ENCODE data around the gene HDAC9. TPM values are rescaled to one million over a fixed set of nuclear protein-coding genes. Genes with fewer than 3 reads are reported as not detected.

Gene HDAC9
- total and polyA plus RNA-seq, 7 donors = 0.38 to 34.2 (median 16.8) TPM

GRCh38 chr7:18905316-18905943, 409.9 kb downstream of the HDAC9 start:
- H3K27ac ChIP-seq = no peak overlapping the region
- H3K4me1 ChIP-seq = no peaks in the 10 kb centered on the region
- H3K27me3 ChIP-seq (ENCODE audit: insufficient read depth in 3 of 3, low read length in 2 of 3) = no peaks in the 10 kb centered on the region
- H3K36me3 ChIP-seq (ENCODE audit: insufficient read depth in 1 of 2, low read depth in 1 of 2) = no peaks in the 10 kb centered on the region
- ATAC-seq (no peak), DNase-seq (no peak)
- 86 to 96% (median 91%) methylated on average over 2 of the region's 2 CpGs for WGBS, 3 donors
- intact Hi-C loops (cut with DNase I) = no loop called here
- no peaks in the 10 kb centered on the region for H3K9me3 ChIP-seq
- no peak overlapping the region for H3K4me3 ChIP-seq
- TF ChIP-seq, protein P1, sequence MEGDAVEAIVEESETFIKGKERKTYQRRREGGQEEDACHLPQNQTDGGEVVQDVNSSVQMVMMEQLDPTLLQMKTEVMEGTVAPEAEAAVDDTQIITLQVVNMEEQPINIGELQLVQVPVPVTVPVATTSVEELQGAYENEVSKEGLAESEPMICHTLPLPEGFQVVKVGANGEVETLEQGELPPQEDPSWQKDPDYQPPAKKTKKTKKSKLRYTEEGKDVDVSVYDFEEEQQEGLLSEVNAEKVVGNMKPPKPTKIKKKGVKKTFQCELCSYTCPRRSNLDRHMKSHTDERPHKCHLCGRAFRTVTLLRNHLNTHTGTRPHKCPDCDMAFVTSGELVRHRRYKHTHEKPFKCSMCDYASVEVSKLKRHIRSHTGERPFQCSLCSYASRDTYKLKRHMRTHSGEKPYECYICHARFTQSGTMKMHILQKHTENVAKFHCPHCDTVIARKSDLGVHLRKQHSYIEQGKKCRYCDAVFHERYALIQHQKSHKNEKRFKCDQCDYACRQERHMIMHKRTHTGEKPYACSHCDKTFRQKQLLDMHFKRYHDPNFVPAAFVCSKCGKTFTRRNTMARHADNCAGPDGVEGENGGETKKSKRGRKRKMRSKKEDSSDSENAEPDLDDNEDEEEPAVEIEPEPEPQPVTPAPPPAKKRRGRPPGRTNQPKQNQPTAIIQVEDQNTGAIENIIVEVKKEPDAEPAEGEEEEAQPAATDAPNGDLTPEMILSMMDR (IDR thresholded peaks at IDR 0.05) = no peak

DNA sequence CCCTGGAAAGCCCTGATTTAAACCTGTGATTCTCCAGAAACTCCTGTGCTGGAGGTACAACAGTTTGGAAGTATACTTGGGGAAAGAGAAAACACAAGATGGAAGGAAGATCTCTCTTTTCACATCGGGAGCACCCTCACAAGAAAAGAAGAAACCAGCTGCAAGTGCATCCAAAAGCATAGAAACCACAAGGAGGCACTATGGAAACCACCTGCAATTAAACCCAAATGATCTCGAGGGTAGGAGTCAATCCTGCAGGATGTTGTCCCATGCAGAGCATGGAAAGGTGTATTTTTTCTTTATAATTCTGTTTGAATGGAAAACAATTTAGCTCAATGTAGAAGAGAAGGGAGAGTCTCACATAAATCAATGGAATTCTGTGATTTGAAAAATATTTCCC, 411.4 kb downstream of the HDAC9 start:
- H3K36me3 ChIP-seq (ENCODE audit: insufficient read depth in 1 of 2, low read depth in 1 of 2) = no peaks in the 10 kb centered on the region
- ATAC-seq (no peak), DNase-seq (no peak)
- no peaks in the 10 kb centered on the region for H3K9me3 ChIP-seq
- intact Hi-C loops (cut with DNase I) = no loop called here
- H3K4me3 ChIP-seq = no peak overlapping the region
- H3K27ac ChIP-seq = no peak overlapping the region
- 40 to 50% (median 49%) methylated on average over 2 of the region's 2 CpGs for WGBS, 3 donors
- H3K27me3 ChIP-seq (ENCODE audit: insufficient read depth in 3 of 3, low read length in 2 of 3) = no peaks in the 10 kb centered on the region
- no peaks in the 10 kb centered on the region for H3K4me1 ChIP-seq
- TF ChIP-seq, protein P1 (IDR thresholded peaks at IDR 0.05) = no peak

DNA sequence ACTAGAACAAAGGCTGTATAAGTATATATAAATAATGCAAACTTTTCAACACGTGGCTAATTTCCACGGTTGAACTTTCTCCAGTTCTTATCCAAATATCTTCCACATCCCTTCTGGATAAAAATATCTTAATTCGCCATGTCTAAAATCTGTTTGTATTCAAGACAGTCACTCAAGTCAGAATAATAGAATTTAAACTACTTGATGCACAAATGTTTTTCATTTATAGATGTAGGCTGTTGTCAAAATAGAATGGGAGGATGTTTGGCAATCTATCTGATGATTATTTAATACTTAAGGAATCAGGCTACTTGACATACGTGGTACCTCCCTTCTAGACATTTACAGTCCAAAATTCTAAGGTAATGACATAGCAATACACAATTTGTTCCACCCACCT, 417.6 kb downstream of the HDAC9 start:
- no peaks in the 10 kb centered on the region for H3K36me3 ChIP-seq (ENCODE audit: insufficient read depth in 1 of 2, low read depth in 1 of 2)
- intact Hi-C loops (cut with DNase I) = no loop called here
- ATAC-seq (no peak), DNase-seq (no peak)
- H3K4me3 ChIP-seq = no peak overlapping the region
- no peaks in the 10 kb centered on the region for H3K27me3 ChIP-seq (ENCODE audit: insufficient read depth in 3 of 3, low read length in 2 of 3)
- no peak overlapping the region for H3K27ac ChIP-seq
- TF ChIP-seq, protein P1 (IDR thresholded peaks at IDR 0.05) = no peak
- H3K9me3 ChIP-seq = no peaks in the 10 kb centered on the region
- no peaks in the 10 kb centered on the region for H3K4me1 ChIP-seq
- 54 to 58% (median 56%) methylated on average over 4 of the region's 4 CpGs for WGBS, 3 donors

- TF ChIP-seq, protein P1 (IDR thresholded peaks at IDR 0.05) = no peak
- DNase-seq = no peak
- Histone ChIP-seq H3K4me1 (no peaks in the 10 kb centered on the region), H3K4me3 (no peak overlapping the region), H3K27ac (no peak overlapping the region), H3K36me3 (ENCODE audit: insufficient read depth in 1 of 2, low read depth in 1 of 2) (no peaks in the 10 kb centered on the region), H3K9me3 (no peaks in the 10 kb centered on the region), H3K27me3 (ENCODE audit: insufficient read depth in 3 of 3, low read length in 2 of 3) (no peaks in the 10 kb centered on the region)
- intact Hi-C loops (cut with DNase I) = no loop called here
- no peak for ATAC-seq
- 76 to 85% (median 83%) methylated on average over 3 of the region's 3 CpGs for WGBS, 3 donors
Observed at GRCh38 chr7:18916826-18917225, 421.3 kb downstream of the HDAC9 start.

DNA sequence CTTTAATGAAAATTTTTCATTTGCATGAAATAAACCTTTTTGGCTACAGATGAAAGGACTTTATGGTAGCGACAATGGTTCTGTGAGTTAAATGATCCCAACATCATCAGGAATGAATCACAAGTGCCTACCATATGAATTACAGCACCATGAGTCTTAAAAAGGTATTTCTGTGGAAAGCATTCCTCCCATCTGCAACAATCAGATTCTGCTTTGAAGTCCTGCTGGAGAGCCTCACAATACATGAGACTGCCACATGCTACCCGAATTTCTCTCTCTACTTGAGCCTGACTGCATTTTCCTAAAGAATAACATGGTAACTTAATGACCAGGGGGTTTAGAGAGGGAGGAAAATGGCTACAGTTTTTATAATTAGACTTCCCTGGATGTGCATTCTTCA, 431.6 kb downstream of the HDAC9 start:
- Histone ChIP-seq H3K27me3 (ENCODE audit: insufficient read depth in 3 of 3, low read length in 2 of 3) (no peaks in the 10 kb centered on the region), H3K9me3 (no peaks in the 10 kb centered on the region), H3K36me3 (ENCODE audit: insufficient read depth in 1 of 2, low read depth in 1 of 2) (no peaks in the 10 kb centered on the region), H3K4me1 (no peaks in the 10 kb centered on the region), H3K27ac (no peak overlapping the region), H3K4me3 (no peak overlapping the region)
- TF ChIP-seq, protein P1 (IDR thresholded peaks at IDR 0.05) = no peak
- DNase-seq (no peak), ATAC-seq (no peak)
- WGBS, 3 donors = 52 to 60% (median 54%) methylated on average over 2 of the region's 2 CpGs
- intact Hi-C loops (cut with DNase I) = no loop called here
